HG03280 (cell line): ENCODE measurements around the gene FXYD3.
"Not testable (repeated sequence)": the region's sequence is repeated elsewhere in the genome, so short reads cannot be mapped to it uniquely, and the experiment has no call there.

ENCODE experiments used
- ATAC-seq: cut with Tn5 transposase; IDR thresholded peaks from one replicate; pipeline ENCODE4 v1.9.1; 2021; ENCODE audit warnings: mild to moderate bottlenecking, moderate library complexity; ENCODE audit not compliant: unreplicated experiment

The FXYD3 gene

GRCh38 chr19:35085947-35086346, 29.7 kb upstream of the FXYD3 start:
- ATAC-seq = no peak

GRCh38 chr19:35086455-35086854, 29.2 kb upstream of the FXYD3 start:
- no peak for ATAC-seq

GRCh38 chr19:35087393-35087792, 28.2 kb upstream of the FXYD3 start:
- ATAC-seq = no peak

GRCh38 chr19:35088131-35088913, 27.3 kb upstream of the FXYD3 start:
- no peak for ATAC-seq

- no peak for ATAC-seq
Observed at GRCh38 chr19:35089554-35089953, 26.1 kb upstream of the FXYD3 start.

GRCh38 chr19:35090160-35090505, 25.5 kb upstream of the FXYD3 start:
- ATAC-seq = no peak

GRCh38 chr19:35090506-35091214, 25.0 kb upstream of the FXYD3 start:
- no peak for ATAC-seq

GRCh38 chr19:35093430-35093829, 22.2 kb upstream of the FXYD3 start:
- ATAC-seq = no peak

GRCh38 chr19:35093941-35094647, 21.5 kb upstream of the FXYD3 start:
- no peak for ATAC-seq

GRCh38 chr19:35094656-35095055, 21.0 kb upstream of the FXYD3 start:
- no peak for ATAC-seq

GRCh38 chr19:35095667-35096368, 19.8 kb upstream of the FXYD3 start:
- ATAC-seq = no peak

- no peak for ATAC-seq
Observed at GRCh38 chr19:35098413-35099049, 17.1 kb upstream of the FXYD3 start.

GRCh38 chr19:35099155-35099896, 16.3 kb upstream of the FXYD3 start:
- no peak for ATAC-seq

GRCh38 chr19:35099897-35100275, 15.7 kb upstream of the FXYD3 start:
- no peak for ATAC-seq

- no peak for ATAC-seq
Observed at GRCh38 chr19:35100588-35101533, 14.8 kb upstream of the FXYD3 start.

- not testable (repeated sequence) for ATAC-seq
Observed at GRCh38 chr19:35101949-35102348, 13.7 kb upstream of the FXYD3 start.

- ATAC-seq = not testable (repeated sequence)
Observed at GRCh38 chr19:35103614-35104013, 12.0 kb upstream of the FXYD3 start.

- ATAC-seq = no peak
Observed at GRCh38 chr19:35104361-35104760, 11.3 kb upstream of the FXYD3 start.

- no peak for ATAC-seq
Observed at GRCh38 chr19:35105047-35105410, 10.6 kb upstream of the FXYD3 start.
